BJ (cell line): ENCODE data around the gene FAM124A. TPM values are rescaled to one million over a fixed set of nuclear protein-coding genes. Genes with fewer than 3 reads are reported as not detected.

ENCODE experiments used
- CTCF ChIA-PET: fragments of 350-600 bp; formaldehyde crosslinking; extraction: SDS; loops from one replicate; lab custom pipeline; 2021; ENCODE audit warnings: antibody characterized with exemption, inconsistent platforms; lab: Yijun Ruan, JAX
- POLR2A ChIA-PET: fragments of 300-600 bp; sonication (Branson Sonifier 250); formaldehyde crosslinking; extraction: SDS; loops from one replicate; lab custom pipeline; 2021; ENCODE audit warnings: antibody characterized with exemption; lab: Charles Lee
- DNase-seq: peaks from one replicate; pipeline ENCODE4 v3.0.0-alpha.2; 2011; ENCODE audit warnings: low read depth
- H3K27me3 ChIP-seq: 2 replicates; pipeline ENCODE4 v1.6.0; 2011; ENCODE audit warnings: low read length; ENCODE audit not compliant: control insufficient read depth, insufficient read depth
- H3K36me3 ChIP-seq: 2 replicates; pipeline ENCODE4 v1.5.1; 2011; ENCODE audit warnings: low read length; ENCODE audit not compliant: control insufficient read depth, insufficient read depth
- H3K4me3 ChIP-seq: 2 replicates; pipeline ENCODE4 v1.5.1; 2011; ENCODE audit warnings: low read depth, mild to moderate bottlenecking, control low read depth, low read length
- polyA plus RNA-seq: library from polyadenylated mRNA; depleted of rRNA; stranded (reverse); fragments of >200 nt; gene quantifications from 2 replicates; pipeline ENCODE4 v1.2.3, GENCODE V29; 2011
- TF ChIP-seq, protein P1 (sequence below): IDR thresholded peaks from 2 replicates; pipeline ENCODE4 v1.5.1; 2011; ENCODE audit warnings: low read depth, mild to moderate bottlenecking, control low read depth, inconsistent platforms, low read length, moderate library complexity; ENCODE audit not compliant: insufficient read depth

FAM124A gene
- polyA plus RNA-seq, 1 experiment = 0.02 TPM

GRCh38 chr13:51218626-51219025 is 3.6 kb upstream of the FAM124A start:
- Histone ChIP-seq H3K36me3 (no peaks in the 10 kb centered on the region), H3K27me3 (peaks cover 15% of the 10 kb centered on the region), H3K4me3 (no peak overlapping the region)
- CTCF ChIA-PET = interaction anchor here (0.7 kb wide), 1 partner anchor 70 kb away, joined by 3 read pairs; no protein-coding TSS in a partner anchor
- POLR2A ChIA-PET = no interaction called here
- DNase-seq = no peak
- TF ChIP-seq, protein P1, sequence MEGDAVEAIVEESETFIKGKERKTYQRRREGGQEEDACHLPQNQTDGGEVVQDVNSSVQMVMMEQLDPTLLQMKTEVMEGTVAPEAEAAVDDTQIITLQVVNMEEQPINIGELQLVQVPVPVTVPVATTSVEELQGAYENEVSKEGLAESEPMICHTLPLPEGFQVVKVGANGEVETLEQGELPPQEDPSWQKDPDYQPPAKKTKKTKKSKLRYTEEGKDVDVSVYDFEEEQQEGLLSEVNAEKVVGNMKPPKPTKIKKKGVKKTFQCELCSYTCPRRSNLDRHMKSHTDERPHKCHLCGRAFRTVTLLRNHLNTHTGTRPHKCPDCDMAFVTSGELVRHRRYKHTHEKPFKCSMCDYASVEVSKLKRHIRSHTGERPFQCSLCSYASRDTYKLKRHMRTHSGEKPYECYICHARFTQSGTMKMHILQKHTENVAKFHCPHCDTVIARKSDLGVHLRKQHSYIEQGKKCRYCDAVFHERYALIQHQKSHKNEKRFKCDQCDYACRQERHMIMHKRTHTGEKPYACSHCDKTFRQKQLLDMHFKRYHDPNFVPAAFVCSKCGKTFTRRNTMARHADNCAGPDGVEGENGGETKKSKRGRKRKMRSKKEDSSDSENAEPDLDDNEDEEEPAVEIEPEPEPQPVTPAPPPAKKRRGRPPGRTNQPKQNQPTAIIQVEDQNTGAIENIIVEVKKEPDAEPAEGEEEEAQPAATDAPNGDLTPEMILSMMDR = no peak

- no peak overlapping the region for H3K4me3 ChIP-seq
- CTCF ChIA-PET = interaction anchor here (1.9 kb wide), 1 partner anchor 65 kb away, joined by 9 read pairs; no protein-coding TSS in a partner anchor
Observed at GRCh38 chr13:51220706-51221105, 1.5 kb upstream of the FAM124A start.

DNA sequence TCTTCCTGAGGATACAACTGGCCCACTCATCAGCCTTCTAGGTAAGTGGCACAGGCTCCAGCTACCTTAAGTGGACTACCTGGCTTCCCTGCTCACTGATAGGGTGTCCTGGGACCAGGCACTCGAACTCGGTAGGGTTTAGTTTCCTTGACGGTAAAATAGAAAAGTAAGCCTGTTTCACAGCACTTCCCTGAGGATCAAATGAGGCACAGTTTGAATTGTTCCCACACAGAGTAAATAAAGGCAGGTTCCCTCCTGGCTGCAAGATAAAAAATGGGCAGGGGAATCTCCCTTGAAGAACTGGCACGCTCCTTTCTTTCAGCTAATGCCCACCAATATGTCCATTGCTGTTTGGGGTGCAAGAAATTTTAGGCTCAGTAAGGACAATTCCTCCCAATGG is 1.1 kb upstream of the FAM124A start:
- DNase-seq = no peak
- no peaks in the 10 kb centered on the region for H3K36me3 ChIP-seq
- TF ChIP-seq, protein P1 = no peak
- H3K27me3 ChIP-seq = peaks cover 20% of the 10 kb centered on the region
- CTCF ChIA-PET = interaction anchor here (0.6 to 1.9 kb wide), 3 partner anchors 65 to 214 kb away, joined by 3 to 9 read pairs (median 4); no protein-coding TSS in a partner anchor
- no peak overlapping the region for H3K4me3 ChIP-seq
- POLR2A ChIA-PET = no interaction called here

More at GRCh38 chr13:51220706-51221105, 1.5 kb upstream of the FAM124A start:
- no peak for DNase-seq
- TF ChIP-seq, protein P1 = no peak
- Histone ChIP-seq H3K36me3 (no peaks in the 10 kb centered on the region), H3K27me3 (peaks cover 19% of the 10 kb centered on the region)
- POLR2A ChIA-PET = no interaction called here

- Histone ChIP-seq H3K27me3 (peaks cover 23% of the 10 kb centered on the region), H3K36me3 (no peaks in the 10 kb centered on the region), H3K4me3 (peak overlapping the region; percentile 43)
- no peak for DNase-seq
- TF ChIP-seq, protein P1 = no peak
- ChIA-PET CTCF (interaction anchor here (0.6 to 1.9 kb wide), 3 partner anchors 64 to 213 kb away, joined by 3 to 9 read pairs (median 4); no protein-coding TSS in a partner anchor), POLR2A (no interaction called here)
Observed at GRCh38 chr13:51221674-51222036, 543 bp upstream of the FAM124A start.

DNA sequence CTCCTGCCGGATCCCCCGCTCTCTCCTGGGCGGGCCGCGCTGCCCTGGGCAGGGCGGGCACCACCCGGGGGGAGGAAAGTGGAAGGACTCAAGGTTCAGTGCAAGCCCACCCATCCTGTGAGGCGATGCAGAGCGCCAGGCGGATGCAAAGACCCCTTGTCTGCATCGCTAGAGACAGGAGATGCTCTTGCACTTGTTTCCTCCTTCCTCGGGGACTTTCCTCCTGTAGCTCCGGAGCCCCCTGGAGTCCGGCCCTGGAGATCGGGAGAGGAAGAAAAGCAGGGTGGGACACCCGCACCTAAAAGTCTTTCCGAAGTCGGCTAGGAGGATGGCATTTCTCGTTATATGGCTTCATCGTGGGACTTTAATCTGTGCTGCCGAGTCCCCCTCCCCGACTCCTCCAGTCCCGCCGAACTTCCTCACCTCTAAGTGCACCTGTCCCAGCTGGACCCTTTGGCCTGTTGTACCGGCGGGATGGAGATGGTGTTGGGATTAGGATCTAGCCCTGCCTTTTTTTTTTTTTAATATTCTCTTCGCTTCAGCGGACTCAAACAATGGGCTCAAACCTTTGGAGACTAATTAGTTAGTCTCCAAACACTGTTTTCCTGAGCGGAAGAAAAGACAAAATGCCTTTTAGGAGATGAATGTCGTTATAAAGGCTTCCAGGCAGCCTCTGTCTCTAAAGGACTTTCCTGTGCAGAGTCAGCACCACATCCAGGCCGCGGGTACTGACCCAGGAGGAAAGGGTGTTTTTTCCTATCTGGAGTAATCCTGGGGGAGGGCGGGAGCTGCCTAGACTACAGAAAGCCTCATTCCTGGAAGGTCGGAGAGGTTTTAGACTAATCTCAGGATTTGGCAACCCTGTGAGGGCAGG is 725 bp downstream of the FAM124A start:
- ChIA-PET POLR2A (no interaction called here), CTCF (interaction anchor here (1.0 to 2.6 kb wide), 3 partner anchors 13 to 63 kb away, joined by 3 to 16 read pairs (median 9); no protein-coding TSS in a partner anchor)
- TF ChIP-seq, protein P1 = peak; percentile 16; the same call in 1 of the 2 replicates
- H3K27me3 ChIP-seq = peaks cover 25% of the 10 kb centered on the region
- peak overlapping the region; percentile 35 for H3K4me3 ChIP-seq
- H3K36me3 ChIP-seq = no peaks in the 10 kb centered on the region
- DNase-seq = no peak
